Retina (tissue), 1 donor: Measurements from ENCODE around the gene ITM2C.

Experiments used
- DNase-seq: peaks from one replicate; pipeline ENCODE4 v3.0.0-alpha.2; 2016

Gene ITM2C

GRCh38 chr2:230873661-230874401, 9.1 kb downstream of the ITM2C start:
- DNase-seq: no peak

DNA sequence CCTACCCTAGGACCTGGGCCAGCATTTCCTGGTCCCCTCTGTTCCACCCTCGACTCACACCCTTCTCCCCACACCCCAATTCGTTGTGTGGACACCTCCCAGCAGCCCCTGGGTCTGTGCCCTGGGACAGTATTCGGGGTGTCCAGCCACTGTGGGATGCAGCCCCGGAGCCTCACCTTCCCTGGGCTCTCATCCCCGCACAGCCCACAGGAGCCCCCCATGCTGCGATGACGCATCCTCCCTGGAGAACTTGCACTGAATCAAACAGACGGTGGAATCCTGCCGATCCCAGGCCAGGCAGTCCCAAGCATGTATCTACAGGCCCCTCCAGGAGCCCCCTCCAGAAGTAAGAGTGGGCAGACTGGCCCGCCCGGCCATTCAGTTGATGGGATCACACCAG, 9.7 kb downstream of the ITM2C start:
- DNase-seq: no peak

DNA sequence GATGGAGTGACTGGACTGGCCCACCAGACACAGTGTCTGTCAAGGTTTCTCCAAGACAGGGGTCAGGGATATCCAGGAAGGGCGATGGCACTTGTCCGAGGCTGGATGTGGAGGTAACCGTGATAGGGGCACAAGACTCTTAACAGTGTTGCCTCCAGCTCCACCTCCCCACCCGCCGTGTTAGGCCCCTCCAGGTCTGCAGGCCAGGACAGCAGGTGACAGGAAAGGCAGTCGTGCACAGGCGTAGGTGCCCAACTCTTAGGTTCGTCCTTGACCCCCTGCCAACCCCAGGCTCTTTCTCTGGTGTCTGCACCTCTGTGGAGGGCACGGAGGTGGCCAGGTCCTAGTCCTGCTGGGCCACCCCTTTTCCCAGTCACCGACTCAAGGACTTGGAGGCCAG, 10.1 kb downstream of the ITM2C start:
- no peak for DNase-seq

GRCh38 chr2:230875347-230876315, 10.9 kb downstream of the ITM2C start:
- no peak for DNase-seq

DNA sequence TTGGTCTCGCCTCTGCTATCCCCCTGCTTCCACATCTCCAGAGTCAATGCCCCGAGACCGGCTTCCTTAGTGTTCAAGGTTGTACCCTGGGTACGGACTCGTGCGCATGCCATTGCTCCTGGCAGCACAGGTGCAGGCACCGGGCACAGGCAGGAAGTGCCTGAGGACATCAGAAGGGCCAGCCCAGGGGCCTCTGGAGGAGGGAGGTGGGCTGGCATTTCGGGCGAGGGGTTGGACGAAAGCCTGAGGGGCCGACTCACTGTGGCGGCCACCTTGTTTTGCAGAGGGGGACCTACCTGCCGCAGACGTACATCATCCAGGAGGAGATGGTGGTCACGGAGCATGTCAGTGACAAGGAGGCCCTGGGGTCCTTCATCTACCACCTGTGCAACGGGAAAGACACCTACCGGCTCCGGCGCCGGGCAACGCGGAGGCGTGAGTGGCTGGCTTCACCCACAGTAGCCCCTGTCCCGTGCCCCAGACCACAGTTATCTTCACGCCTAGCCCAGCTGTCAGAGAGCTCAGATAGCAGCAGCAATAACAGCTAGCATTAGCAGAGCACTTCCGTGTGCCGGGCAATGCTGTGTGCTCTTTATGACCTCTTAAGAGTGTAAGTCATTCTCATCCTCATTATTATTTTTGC, 12.5 kb downstream of the ITM2C start:
- DNase-seq: no peak

DNA sequence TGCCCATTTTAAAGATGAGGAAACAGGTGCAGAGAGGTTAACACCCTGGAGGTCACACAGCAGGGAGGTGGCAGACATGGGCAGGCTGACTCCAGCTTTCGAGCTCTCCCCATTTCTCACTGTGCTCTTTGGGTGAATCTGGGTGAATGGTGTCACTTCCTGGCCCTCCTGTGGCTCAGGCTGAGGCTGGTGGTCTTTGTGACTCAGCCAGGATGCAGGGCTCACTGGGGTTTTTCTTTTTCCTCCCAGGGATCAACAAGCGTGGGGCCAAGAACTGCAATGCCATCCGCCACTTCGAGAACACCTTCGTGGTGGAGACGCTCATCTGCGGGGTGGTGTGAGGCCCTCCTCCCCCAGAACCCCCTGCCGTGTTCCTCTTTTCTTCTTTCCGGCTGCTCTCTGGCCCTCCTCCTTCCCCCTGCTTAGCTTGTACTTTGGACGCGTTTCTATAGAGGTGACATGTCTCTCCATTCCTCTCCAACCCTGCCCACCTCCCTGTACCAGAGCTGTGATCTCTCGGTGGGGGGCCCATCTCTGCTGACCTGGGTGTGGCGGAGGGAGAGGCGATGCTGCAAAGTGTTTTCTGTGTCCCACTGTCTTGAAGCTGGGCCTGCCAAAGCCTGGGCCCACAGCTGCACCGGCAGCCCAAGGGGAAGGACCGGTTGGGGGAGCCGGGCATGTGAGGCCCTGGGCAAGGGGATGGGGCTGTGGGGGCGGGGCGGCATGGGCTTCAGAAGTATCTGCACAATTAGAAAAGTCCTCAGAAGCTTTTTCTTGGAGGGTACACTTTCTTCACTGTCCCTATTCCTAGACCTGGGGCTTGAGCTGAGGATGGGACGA, 13.2 kb downstream of the ITM2C start:
- no peak for DNase-seq

DNA sequence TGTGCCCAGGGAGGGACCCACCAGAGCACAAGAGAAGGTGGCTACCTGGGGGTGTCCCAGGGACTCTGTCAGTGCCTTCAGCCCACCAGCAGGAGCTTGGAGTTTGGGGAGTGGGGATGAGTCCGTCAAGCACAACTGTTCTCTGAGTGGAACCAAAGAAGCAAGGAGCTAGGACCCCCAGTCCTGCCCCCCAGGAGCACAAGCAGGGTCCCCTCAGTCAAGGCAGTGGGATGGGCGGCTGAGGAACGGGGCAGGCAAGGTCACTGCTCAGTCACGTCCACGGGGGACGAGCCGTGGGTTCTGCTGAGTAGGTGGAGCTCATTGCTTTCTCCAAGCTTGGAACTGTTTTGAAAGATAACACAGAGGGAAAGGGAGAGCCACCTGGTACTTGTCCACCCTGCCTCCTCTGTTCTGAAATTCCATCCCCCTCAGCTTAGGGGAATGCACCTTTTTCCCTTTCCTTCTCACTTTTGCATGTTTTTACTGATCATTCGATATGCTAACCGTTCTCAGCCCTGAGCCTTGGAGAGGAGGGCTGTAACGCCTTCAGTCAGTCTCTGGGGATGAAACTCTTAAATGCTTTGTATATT, 14.0 kb downstream of the ITM2C start:
- DNase-seq: no peak

- no peak for DNase-seq
Observed at GRCh38 chr2:230879271-230879882, 14.6 kb downstream of the ITM2C start.

GRCh38 chr2:230879891-230880290, 15.1 kb downstream of the ITM2C start:
- DNase-seq: no peak

- DNase-seq: no peak
Observed at GRCh38 chr2:230881840-230882239, 17.1 kb downstream of the ITM2C start.

GRCh38 chr2:230885463-230886130, 20.9 kb downstream of the ITM2C start:
- peak; percentile 87 for DNase-seq

- DNase-seq: no peak
Observed at GRCh38 chr2:230886206-230886605, 21.5 kb downstream of the ITM2C start.

- DNase-seq: peak; percentile 49
Observed at GRCh38 chr2:230886671-230887071, 21.9 kb downstream of the ITM2C start.

DNA sequence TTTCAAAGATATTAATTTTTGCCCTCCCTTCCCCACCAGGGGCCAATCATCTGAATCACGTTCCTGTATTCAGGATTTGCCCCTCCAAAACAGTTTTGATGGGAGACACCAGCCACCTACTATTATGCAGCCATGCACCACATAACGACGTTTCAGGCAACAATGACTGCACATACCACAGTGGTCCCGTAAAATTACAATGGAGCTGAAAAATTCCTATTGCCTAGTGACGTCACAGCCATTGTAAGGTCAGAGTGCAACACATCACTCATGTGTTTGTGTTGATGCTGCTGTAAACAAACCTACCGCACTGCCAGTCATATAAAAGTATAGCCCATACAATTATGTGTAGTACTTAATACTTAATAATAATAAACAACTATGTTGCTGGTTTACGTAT, 22.6 kb downstream of the ITM2C start:
- DNase-seq: no peak

- DNase-seq: no peak
Observed at GRCh38 chr2:230888824-230889400, 24.2 kb downstream of the ITM2C start.

- no peak for DNase-seq
Observed at GRCh38 chr2:230889911-230890601, 25.3 kb downstream of the ITM2C start.

DNA sequence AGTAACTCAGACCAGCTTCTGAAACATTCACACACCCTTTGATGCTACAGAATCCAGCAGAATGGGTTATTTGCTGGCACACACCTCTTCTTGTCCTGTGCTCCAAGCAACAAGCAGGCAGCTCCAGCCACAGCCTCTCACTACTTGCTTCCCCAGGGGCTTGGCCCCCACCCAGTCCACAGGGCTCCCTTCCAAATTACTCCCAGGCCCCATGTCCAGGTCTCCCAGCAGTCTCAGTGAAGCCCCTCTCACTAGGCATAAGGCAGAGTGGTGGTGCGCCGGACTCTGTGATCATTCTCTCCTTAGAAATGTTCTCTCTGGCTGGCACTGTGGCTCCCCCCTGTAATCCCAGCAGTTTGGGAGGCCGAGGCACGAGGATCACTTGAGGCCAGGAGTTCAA, 25.9 kb downstream of the ITM2C start:
- DNase-seq: no peak

DNA sequence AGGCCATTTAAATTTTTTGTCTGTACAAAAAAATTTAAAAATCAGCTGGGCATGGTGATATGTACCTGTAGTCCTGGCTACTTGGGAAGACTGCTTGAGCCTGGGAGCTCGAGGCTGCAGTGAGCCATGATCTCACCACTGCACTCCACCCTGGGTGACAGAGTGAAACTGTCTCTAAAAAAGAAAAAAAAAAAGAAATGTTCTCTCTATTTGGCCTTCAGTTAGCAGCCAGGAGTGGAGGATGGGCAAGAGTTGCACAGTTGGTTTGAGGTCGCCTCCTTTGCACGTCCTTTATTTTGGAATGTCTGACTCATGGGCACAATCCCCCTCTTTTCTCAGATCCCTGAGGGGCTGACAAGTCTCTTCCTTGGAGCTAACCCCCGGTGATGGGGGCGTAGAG, 26.3 kb downstream of the ITM2C start:
- DNase-seq: no peak

GRCh38 chr2:230891509-230891908, 26.8 kb downstream of the ITM2C start:
- no peak for DNase-seq

DNA sequence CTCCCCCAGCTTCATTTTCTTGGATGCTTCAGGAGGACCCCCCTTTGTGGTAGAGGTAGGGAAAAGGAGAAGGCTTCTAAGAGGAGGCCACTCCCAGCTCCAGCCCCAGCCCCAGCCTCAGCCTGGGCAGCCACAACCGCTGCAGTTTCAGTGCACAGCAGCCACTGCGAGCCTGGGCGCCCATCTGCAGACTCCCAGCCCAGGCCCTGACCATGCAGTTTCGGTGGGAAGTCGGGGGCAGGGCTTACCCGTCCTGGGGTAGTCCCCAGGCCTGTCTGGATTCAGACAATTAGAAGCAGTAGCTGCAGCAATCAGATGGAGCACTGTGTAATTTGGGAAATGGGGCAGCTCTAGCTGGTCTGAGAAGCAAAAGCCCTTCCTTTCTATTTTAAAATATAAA, 28.6 kb downstream of the ITM2C start:
- no peak for DNase-seq
